NCI-H748 (cell line): Measurements from ENCODE around the gene ATF7IP.

Source experiments
- DNase-seq: peaks from one replicate; lab custom pipeline; 2025; ENCODE audit not compliant: unreplicated experiment; lab: John Stamatoyannopoulos, UW

Gene ATF7IP

DNA sequence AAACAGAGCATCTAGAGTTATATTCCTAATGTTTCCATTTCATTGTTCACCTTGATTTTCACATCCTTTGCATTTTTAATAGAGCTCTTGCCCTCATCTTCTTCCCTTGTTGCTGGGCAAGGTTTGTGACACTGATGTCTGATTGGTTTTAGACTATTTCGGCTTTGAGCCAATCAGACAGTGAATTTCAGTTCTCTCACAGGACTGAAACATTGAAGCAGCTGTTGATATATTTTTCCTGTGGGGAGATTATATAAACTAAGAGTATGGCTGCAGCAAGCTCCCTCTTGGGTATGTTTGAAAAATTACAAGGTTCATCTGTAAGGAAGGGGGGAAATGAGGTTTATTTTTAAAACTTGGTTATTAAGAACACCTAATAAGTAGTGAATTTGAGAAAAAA lies 51.2 kb downstream of the ATF7IP start:
- DNase-seq = peak; percentile 78

DNA sequence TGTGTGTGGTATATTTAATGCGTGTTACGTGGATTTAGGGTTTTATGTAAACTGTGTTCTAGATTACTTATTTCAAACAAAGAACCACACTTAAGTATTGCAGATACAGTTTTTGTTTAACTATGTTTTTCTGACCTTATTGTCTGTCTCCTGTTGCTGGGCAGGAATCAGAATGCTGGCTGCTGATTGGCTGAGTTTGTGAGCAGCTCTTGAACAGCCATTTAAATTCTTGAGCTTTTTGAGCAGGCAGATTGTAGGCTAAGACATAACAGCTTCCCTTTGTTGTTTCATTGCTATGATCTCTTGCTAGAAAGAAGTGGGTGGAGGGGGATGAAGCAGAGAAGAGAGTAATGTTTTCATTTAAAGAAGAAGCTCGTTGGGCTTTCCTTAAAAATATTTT lies 52.2 kb downstream of the ATF7IP start:
- peak; percentile 62 for DNase-seq

DNA sequence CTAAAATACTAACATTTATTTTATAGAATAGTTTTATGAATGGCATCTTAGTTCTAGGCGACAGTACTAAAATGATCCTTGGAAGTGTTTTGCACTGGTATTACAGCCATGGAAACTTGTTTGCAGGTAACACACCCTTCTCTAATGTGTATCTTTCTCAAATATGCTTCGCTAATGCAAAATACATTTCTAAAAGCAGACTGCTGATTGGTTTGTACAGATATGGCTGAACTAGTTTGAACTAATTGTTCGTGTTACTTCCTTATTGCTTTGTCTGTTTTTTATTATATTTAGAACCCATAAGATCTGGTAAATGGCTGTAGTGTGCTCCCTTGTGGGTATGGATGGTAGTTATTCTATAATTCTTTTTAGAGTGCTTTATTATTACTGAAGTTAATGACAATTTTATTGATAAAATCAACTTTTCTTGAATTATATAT lies 53.0 kb downstream of the ATF7IP start:
- DNase-seq = peak; percentile 1

DNA sequence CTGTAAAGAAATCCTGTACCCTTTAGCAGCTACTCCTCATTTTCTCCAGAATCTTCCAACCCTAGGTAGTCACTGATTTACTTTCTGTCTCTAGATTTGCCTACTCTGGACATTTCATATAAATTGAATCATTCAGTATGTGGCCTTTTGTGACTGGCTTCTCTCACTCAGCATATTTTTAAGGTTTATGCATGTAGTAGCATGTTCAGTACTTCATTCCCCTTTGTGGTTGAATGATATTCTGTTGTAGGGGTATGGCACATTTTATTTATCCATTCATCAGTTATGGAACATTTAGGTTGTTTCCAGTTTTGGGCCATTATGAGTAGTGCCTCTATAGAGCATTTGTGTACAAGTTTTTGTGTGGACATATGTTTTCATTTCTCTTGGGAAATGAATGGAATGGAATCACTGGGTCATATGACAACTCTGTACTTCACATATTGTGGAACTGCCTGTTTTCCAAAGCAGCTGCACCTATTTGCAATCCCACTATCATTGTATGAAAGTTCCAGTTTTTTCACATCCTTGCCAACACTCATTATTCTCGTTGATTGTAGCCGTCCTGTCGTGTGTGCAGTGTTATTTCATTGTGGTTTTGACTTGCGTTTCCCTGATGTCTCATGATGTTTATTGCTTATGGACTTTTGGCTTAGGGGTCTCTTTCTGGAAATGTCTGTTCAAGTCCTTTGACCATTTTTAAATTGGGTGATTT lies 57.2 kb downstream of the ATF7IP start:
- no peak for DNase-seq

DNA sequence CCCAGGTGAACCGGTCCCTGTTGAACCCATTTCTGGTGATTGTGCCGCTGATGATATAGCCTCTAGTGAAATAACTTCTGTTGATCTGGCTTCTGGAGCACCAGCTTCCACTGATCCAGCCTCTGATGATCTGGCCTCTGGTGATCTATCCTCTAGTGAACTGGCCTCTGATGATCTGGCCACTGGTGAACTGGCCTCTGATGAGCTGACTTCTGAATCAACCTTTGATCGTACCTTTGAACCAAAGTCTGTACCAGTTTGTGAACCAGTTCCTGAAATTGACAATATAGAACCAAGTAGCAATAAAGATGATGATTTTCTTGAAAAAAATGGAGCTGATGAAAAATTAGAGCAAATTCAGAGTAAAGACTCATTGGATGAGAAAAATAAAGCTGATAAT lies 59.1 kb downstream of the ATF7IP start:
- DNase-seq = no peak

DNA sequence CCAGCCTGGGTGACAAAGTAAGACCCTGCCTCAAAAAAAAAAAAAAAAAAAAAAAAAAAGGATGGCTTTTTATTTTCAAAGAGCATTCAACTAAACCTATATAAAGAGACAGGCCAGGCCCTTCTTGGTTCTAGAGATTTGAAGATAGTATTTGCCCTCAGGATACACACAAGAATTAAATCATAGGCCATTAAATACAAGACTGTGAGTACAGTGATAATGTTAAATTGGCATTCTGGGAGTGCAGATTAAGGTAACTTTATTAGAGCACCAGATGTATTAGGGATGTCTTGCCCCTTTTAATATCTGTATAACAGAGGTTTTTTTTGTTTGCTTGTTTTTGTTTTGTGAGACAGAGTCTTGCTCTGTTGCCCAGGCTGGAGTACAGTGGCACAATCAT lies 61.3 kb downstream of the ATF7IP start:
- no peak for DNase-seq

GRCh38 chr12:14427929-14428328 lies 62.4 kb downstream of the ATF7IP start:
- DNase-seq = no peak

- no peak for DNase-seq
These were observed 65.0 kb downstream of the ATF7IP start for GRCh38 chr12:14430394-14430986.

DNA sequence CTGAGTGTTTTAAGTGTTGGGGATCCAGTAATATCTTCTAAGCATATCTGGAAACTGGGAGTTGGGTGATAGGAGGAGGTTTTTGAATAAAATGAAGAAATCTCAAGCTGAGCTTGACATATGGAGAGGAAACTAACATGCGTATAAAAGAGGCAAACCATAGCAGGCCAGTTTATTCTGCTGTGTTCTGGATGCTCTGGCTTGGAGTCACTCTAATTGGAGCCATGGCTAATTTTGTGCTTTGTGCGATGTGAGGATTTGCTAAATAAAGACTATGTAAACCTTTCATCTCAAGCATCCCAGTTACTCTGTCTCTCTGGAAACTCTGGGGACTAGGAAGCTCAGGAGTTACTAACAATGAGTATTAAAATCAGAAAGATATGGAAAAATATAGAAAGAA lies 66.5 kb downstream of the ATF7IP start:
- no peak for DNase-seq

DNA sequence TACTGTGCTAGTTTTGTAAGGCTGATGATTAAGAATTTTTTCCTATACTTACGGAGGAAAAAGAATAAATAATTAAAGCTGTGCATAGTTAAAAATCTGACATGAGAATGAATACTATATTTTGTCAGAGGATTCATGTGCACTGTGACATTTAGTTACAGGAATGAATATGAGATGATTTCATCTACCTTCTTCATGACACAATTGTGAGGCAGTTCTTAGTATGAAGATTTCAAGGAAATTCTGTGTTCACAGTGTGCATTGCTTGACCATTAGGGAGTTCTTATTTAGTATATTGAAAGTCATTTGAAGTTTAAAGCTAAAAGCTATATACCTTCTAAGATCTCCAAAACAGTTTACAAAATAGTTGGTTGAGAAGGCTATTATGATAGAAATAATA lies 70.1 kb downstream of the ATF7IP start:
- no peak for DNase-seq

- DNase-seq = no peak
These were observed 76.9 kb downstream of the ATF7IP start for GRCh38 chr12:14442221-14442881.

GRCh38 chr12:14443531-14443930 lies 78.0 kb downstream of the ATF7IP start:
- no peak for DNase-seq

DNA sequence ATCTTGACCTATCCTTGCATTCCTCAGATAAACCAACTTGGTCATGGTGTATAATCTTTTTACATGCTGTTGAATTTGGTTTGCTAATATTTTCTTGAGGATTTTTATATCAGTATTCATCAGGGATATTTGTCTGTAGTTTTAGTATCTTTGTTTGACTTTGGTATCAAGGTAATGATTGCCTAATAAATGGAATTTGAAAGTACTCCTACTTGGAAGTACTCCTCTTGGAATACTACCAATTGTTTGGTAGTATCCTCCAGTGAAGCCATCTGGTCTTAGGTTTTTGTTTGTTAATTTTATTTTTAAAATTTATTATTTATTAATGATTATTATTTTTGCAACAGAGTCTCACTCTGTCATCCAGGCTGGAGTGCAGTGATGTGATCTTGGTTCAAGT lies 85.0 kb downstream of the ATF7IP start:
- no peak for DNase-seq

DNA sequence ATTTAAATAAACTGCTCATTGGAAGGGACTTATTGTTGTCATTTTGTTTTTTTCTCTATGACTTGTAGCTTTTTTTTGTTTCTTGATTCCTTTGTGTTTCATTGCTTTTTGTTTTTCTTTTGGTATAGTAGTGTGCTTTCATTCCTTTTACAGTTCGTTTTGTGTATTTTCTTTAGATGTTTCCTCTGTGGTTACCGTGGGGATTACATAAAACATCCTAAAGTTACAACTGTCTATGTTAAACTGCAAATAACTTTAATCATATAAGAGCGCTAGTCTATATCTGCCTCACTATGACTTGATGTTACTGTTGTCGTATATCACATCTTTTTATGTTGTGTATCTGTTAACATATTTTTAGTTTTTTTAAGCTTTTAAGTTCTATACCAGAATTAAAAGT lies 86.9 kb downstream of the ATF7IP start:
- no peak for DNase-seq

DNA sequence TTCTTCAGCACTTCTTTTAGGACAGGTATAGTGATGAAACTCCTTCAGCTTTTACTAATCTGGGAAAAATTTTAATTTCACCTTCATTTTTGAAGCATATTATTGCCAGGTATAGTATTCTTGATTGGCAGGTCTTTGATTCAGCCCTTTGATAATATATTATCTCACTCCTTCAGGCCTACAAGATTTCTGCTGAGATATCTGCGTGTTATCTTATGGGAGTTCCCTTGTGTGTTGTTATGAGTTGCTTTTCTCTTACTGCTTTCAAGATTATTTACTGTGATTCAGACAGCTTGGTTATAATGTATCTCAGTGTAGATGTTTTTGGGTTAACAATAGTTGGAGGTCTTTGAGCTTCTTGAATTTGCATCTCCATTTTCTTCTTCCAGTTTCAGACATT lies 87.4 kb downstream of the ATF7IP start:
- no peak for DNase-seq

DNA sequence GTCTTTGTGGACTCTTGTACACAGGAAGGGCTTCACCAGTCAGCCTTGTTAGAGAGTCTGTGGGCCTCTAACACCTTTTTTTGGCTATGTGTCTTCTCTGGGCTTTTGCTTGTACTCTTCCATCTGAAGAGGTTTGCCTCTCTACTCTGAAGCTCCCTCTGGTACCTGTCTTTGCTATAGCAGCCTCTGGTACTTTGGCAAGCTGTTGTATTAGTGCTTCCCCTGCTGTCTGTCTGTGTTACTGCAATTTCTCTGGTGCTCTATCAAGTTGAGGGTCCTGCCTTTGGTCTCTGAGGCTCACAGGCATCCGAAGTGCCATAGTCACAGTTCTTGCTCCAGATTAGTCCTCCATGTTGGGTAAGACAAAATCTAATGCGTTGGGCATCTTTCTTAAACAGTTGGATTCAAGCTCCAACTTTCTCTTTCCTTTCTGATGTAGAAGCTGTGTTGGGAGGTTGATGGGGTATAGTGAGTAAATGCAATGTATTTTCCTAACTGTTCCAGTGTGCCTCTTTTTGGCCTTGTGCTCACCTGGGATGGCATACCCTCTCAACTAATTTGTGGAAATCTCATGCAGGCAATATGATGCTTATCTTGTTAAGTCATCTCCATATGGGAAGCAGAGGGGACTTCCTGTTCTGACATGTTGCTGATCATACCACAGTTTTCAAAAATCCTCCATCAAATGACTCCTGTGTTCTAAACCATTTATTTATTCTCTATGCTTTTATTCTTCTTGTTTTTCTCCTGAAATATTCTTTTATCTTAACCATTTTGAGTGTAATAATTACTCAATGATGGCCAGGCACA lies 88.8 kb downstream of the ATF7IP start:
- DNase-seq = peak; percentile 56

DNA sequence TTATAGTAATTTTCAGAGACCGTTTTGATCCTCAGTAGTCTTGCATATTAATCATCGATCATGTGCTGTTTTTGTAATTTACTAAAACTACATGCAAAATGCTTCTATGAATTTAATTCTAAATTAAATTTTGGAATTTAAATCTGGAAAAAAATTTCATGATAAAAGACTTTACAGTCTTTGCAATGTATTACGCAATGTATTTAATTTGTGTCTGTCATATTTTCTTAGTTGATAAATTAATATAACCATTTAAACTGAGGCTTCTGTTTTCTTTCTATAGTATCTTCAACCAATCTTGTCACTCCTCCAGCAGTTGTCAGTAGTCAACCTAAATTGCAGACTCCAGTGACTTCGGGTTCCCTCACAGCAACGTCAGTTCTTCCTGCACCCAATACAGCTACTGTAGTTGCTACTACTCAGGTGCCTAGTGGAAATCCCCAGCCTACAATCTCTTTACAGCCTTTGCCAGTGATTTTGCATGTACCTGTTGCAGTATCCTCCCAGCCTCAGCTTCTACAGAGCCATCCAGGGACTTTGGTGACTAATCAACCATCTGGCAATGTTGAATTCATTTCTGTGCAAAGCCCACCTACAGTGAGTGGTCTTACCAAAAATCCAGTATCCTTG lies 94.8 kb downstream of the ATF7IP start:
- no peak for DNase-seq

GRCh38 chr12:14471497-14471896 lies 106.0 kb downstream of the ATF7IP start:
- no peak for DNase-seq

GRCh38 chr12:14473707-14474287 lies 108.3 kb downstream of the ATF7IP start:
- peak; percentile 17 for DNase-seq

GRCh38 chr12:14479004-14479403 lies 113.5 kb downstream of the ATF7IP start:
- no peak for DNase-seq

- no peak for DNase-seq
These were observed 115.7 kb downstream of the ATF7IP start for GRCh38 chr12:14481201-14481600.
